GM19328 (cell line): ENCODE data around the gene HIVEP3.

ENCODE experiments used
- ATAC-seq: cut with Tn5 transposase; IDR thresholded peaks from one replicate; pipeline ENCODE4 v1.9.1; 2021; ENCODE audit warnings: mild to moderate bottlenecking, moderate library complexity; ENCODE audit not compliant: unreplicated experiment

The HIVEP3 gene

DNA sequence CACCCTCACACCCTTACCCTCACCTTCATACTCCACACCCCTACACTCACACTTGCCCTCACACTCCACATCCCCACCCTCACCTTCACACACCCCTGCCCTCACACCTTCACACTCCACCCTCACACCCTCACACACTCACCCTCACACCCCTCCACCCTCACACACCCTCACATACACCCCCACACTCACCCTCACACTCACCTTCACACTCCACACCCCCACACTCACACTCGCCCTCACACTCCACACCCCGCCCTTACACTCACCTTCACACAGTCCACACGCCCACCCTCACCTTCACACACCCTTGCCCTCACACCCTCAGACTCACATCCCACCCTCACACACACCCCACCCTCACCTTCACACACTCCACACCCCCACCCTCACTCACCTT, 390.6 kb downstream of the HIVEP3 start:
- no peak for ATAC-seq

DNA sequence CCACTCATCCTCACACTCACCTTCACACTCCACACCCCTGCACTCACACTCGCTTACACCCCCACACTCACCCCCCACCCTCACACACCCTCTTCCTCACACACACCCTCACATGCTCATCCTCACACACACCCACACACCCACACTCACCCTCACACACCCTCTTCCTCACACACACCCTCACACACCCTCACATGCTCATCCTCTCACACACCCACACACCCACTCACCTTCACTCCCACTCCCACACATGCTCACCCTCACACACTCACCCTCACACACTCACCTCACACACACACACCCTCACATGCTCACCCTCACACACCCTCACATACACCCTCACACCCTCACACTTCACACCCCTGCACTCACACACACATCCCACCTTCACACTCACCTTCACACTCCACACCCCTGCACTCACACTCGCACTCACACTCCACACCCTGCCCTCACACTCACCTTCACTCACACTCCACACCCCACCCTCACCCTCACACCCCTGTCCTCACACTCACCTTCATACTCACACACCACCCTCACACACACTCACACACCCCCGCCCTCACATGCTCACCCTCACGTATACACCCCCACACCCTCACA, 391.7 kb downstream of the HIVEP3 start:
- ATAC-seq, result no peak

DNA sequence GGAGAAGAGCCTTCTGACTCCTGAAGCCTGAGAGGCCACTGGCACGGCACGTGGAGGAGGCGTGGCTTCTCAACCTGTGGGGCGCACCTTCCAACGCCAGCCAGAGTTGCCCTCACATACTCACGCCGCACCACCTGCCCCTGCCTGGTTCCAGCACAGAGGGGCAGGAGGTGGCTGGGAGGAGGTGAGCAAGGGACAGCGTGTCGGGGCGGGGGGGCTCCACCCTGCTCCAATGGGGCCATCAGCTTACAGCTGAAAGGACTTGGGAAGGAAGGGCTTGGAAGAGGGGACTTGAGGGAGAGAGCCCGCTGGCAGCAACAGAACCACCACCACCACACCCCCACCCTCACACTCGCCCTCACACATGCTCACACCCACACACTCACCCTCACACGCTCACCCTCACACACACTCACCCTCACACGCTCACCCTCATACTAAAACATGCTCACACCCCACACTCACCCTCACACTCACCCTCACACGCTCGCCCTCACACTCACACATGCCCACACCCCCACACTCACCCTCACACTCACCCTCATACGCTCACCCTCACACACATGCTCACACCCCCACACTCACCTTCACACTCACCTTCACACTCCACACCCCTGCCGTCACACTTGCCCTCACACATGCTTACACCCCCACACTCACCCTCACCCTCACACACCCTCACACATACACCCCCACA, 392.7 kb downstream of the HIVEP3 start:
- ATAC-seq, result no peak

DNA sequence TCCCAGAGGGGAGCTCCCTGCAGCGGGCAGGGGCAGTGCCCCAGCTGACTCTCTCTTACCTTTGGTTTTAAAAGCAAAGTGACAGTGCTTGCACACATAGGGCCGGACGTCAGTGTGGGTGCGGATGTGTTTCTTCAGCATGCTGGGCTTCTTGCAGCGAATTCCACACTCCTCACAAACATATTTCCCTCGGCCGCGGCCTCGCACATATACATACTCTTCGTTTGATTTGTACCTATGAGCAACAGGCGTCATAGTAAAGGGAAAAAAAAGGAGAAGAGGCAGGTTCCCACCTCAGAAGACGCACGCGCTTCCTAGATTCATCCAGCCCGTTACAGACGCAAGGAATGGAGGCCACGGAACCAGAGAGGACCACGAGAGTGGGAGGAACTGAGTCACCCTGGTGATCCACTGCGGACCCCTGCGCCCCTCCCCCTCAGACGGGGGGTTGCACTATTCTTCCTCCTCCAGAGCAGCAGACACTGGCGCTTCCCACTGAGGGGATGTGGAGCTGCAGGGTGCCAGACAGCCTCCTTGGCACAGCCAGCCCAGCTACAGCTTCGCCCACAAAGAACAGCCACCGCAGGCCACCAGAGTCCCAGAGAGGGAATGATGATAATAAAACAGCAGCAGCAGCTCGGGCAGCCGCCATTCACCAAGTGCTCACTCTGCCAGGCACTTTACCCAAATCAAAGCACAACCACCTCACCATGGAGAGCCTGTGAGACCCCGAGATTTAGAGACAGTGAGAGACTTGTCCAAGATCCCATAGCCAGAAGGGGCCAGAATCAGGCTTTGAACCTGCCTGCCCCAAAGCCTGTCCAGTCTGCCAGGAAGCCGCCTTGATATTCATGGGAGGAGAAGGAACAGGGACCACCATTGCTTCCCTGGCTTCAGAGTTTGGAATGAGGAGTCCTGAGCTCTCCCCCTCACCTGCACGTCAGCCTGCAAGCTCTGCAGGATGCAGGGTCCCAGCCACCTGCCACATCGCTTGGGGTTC, 393.7 kb downstream of the HIVEP3 start:
- ATAC-seq, result no peak

DNA sequence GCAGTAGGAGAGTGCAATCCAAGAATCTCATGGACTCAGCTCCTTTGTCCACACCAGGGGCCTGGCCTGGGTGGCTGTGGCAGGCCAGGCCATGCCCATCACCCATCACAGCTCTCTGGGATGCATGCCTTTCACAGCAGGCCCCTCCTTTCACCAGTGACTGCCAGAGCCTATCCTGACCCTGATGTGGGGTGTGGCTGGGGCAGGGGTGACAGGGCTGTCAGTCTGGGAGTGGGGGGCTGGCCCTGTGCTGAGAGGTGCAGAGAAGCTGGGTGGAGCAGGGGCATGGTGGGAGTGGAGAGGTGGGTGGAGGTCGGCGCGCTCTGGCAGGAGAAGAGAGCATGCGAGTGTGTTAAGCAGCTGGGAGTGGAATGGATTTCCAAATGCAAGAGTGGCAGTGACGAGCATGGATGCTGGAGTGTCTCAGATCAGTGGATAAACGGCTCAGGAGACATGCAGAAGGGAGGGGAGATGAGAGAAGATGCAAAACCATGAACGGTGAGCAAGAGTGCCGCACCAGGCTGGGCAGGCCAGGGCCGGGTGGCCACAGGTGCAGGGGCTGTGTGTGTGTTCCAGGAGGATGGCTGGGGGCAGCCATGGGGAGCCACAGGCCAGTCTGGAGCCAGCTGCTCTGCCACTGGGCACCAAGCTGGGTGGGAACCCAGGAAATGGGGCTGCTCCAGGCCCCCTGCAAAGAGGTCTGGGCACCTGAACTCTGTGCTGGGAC, 394.6 kb downstream of the HIVEP3 start:
- ATAC-seq, result no peak

DNA sequence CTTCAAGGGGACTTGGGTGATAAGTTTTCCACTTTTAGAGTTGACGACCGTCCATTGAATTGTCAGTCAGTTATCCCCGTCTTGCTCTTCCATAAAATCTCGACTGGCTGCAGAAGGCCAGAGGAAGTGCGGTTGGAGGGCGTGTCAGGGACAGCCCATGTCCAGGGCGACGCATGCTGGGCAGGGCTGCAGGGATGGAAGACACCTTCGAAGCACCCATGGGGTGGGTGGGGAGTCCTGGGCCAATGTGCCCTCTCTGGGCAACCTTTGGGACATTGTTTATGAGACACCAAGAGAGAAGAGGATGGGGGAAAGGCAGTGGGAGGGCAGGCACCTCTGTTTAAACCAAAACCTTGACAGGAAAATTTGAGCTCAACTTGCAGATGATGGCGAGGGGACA, 395.7 kb downstream of the HIVEP3 start:
- ATAC-seq, result no peak

DNA sequence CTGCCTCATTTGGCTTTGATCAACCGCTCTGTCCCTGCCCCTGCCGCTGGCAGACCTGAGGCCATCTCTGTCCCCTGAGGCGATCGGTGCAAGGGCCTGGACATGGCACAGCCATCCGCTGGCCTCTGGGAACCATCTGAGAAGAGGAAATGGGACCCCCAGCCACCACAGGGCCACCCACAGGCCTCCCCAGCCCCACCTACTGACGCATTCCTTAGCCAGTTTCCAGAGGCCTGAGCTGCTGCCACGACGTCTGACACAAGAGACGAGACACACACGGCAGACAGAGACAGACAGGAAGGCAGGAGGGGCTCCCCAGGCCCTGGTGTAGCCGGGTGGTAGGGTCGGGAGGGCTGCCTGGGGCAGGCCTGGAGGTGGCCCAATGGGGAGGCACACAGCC, 397.0 kb downstream of the HIVEP3 start:
- no peak for ATAC-seq

DNA sequence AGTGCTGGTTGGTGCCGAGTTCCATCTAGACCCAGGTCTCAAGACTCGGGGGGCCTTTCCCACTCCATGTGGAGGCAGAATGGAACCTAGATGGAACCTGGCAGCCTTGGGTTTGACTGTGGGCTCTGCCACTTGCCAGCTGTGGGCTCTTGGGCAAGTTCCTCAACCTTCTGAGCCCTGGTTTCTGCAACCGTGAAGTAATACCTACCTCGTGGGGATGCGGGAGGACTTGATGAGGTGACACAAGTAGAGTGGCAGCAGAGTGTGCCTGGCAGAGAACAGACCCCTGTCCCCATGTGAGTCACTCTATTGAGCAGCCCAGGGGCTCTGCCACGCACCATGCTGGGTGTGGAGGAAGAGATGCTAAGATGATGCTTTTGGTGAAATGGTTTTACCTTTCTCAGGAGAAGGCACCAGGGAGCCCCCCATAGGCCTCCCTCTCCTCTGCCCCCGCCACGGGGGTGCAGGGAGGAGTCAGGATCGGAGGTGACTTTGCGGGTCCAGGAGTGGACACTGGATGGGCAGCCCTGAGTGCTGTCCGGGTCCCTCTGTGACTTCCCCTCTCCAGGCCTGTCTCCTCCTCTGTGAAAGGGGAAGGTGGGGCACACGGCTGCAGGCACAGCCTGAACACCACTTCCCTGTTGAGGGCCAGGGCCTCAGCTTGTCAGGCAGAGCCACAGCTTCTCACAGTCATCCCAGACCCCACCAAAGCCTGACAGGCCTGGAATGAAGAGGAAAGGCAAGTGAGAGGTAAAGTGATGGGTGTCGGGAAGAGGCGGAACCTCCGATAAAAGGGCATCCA, 397.6 kb downstream of the HIVEP3 start:
- ATAC-seq, result no peak

DNA sequence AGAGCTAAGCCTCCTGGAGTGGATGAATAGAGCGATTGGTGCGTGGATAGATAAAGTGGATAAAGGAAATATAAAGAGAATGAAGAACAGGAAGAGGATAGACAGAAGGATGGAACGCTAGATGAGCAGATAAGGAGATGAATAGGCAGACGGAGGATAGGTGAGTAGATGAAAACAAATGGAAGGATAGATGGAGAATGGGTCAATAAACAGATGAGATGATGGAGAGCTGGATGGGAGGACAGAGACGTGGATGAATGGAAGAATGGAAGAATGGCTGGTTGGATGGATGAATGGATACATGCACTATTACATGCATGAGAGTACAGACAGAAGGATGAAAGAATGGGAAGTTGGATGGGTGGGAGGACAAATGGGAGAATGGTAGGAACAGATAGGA, 399.1 kb downstream of the HIVEP3 start:
- no peak for ATAC-seq

DNA sequence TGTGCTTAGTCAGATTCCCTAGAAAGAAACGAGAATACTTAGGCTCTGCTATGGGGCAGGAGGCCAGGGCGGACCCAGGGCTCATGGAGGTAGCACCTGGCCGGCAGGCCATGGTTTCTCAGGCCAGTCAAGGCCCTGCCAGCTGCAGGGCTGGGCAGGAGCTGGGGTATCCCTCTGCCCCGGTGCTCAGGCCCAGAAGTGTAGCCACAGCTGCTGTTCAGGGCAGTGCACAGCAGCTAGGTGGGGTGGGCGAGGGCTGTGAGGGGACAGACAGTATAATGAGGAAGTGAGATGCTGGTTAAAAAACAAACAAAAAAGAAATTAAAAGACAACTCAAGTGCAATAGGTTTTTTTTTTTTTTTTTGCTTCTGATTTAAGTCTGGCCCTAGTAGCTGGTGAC, 400.3 kb downstream of the HIVEP3 start:
- no peak for ATAC-seq

DNA sequence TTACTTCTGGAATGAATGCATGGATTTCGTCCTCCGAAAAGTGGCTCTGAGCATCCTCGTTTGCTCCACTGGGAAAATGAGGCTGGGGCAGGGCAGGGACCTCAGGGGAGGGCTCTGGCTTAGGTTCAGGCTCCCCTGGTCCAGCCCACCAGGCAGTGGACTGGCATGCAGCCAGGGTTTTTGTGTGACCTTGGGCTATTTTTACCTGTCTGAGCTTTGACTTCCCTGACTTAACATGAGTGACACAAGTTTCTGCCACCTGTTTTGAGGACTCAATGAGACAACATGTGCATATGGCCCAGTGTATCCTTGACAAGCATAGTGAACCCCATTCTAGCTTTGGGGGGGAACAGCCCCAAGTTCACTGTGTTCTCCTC, 401.7 kb downstream of the HIVEP3 start:
- no peak for ATAC-seq

DNA sequence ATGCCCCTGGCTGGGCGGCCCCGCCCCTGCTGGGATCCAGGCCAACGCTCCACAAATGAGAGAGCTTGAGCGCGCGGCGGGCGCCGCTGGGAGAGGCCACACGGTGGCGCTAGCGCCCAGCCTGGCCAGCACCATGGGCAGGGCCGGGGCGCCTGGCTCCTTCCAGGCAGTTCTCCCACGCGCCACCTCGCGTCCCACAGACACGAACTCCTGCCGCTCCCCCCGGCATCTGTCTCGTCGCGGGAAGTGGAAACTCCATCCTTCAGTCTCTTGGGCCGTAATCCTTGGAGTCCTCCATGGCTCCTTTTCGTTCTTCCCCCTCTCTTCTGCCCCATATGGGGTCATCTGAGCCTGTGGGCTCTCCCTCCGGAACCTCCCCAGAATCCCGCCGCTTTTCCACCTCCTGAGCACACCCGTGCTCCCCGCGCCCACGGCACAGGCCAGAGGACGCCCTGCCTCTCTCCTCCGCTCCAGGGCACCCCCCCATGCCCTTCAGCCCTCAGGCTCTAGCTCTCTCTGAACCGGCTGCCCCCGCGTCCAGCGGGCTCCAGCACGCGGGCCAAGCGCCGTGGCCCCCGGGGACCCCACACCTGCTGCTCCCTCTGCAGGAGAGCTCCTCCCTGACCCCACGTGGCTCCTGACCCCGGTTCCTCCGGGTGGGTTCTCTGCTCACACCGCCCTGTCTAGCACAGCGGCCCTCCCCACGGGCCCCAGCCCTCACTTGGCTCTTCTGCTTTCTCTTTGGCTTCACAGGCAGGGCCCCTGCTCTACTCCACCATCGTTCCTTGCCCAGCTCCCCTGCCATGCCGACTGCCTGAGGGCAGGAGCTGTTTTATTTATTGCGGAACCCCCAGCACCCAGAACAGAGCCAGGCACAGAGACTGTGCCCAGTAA, 402.3 kb downstream of the HIVEP3 start:
- no peak for ATAC-seq

DNA sequence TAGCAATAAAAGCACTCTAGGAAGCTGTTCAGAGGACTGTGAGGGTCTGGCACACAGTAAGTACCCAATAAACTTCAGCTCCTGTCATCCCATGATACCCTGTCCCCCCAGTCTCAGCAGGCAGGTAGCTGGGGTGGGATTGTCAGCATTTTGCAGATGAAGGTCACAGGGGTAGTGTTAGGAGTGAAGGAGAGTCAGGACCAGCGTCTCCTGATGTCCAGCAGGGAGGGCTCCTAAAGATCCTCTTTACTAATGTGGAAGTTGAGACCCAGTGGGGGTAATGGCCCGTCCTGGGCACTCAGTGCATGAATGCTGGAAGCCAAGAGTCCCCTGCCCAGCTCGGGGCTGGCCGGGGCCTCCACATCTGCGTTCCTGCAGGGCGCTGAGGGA, 402.9 kb downstream of the HIVEP3 start:
- ATAC-seq, result no peak

DNA sequence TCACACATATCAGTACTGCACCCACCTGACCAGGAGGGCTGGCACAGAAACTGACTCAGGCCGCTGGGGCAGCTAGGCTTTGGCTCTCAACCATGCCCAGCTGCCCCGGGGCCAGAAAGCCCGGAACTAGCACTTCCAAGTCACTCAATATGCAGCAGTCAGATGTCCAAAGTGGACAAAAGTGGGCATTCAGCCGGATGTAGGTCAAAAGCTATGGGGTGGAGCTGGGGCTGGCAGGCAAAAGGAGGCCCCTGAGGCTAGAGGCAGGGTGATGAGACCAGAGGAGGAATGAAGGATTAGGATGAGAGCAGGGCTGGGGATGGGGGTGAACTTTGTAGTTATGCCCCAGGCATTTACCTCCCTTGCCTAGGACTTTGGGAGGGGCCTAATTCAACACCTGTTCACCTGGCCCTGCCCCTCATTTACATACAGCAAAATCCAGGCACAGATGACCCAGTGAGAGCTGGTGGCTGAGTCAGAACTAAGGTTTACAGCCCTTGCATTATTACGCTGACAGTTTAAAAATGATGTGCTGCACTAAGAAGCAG, 403.5 kb downstream of the HIVEP3 start:
- no peak for ATAC-seq

DNA sequence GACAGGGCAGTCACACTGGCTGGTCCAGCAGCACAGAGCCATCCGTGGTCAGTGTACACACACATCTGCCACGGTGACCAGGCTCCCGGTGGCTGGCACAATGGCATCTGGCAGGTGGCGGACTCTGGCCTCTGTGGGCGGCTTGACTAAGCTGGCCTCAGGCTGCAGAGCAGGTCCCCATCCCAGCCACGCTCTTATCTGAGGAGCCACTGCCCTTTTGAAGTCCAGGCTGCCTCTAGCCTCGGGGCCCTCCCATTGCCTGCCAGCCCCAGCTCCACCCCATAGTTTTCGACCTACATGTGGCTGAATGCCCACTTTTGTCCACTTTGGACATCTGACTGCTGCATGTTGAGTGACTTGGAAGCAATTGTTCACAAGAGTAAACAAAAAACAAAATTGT, 404.3 kb downstream of the HIVEP3 start:
- no peak for ATAC-seq

DNA sequence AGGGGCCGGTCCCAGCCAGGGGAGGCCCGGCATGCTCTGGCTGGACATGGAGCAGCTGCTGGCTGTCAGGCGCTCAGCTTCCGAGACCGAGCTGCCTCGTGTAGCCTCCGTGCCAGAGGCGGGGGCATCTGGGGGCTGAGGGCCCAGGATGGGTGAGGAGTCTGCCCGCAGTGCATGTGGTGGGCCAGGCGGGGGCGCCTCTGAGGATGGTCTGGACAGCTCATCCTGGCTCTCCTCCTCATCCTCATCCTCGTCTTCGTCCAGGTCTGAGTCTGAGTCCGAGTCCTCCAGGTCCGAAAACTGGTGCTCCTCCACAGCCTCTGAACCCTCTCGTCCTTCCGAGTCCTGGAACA, 405.4 kb downstream of the HIVEP3 start:
- ATAC-seq, result no peak

DNA sequence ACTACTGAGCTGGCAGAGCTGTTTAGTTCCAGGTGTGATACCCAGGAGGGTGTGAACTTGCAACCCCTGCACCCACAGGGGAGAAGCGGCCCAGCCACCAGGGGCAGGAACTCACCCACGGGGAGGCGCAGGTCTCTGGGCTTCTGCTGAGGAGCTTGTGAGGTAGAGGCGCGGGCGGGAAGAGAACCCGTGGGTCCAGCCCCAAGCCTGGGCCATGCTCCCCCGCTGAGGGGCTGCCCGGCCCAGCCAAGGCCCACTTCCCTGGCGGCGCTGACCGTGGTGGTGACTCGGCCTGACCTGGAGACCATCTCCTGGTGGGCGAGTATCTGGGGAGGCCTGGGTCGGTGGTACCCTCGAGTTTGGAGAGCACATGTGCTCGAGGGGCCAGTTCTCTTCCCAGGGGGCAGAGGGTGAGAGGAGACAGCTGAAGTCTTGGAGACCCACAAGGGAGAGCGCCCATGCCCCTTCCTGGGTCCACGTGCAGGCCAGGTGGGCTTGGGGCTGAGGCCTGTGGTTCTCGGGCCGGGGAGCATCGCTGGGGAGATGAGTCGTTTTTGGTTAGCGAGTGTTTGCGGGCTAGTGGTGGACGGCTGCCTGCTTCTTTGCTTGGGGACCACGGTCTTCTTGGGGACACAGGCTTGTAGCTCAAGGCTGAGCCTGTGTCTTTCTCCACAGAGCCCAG, 405.9 kb downstream of the HIVEP3 start:
- ATAC-seq, result no peak

DNA sequence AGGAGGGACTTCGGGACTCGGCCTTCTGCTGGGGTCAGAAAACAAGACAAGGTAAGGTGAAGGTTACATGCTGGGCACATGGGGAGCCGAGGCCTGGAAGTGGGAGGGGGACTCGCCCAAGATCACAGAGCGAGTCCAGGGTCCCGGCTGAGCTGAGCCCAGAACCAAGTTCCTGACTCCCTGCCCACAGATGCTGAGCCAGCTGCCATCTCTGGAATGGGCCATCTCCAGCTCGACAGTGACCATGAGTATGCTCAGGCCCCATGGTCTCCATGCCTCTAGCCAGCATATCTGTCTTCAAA, 407.5 kb downstream of the HIVEP3 start:
- ATAC-seq, result no peak
